ENCODE results near the gene MRPL33. TPM values are rescaled to one million over a fixed set of nuclear protein-coding genes. Genes with fewer than 3 reads are reported as not detected.
"Not testable (repeated sequence)": the region's sequence is repeated elsewhere in the genome, so short reads cannot be mapped to it uniquely, and the experiment has no call there.

MRPL33 gene
- total RNA-seq, 1 donor from 2014 or later = 53.5 TPM

GRCh38 chr2:27737676-27738348 lies 33.7 kb upstream of the MRPL33 start:
- Mint-ChIP-seq H3K27me3 (ENCODE audit: low read depth) (peaks cover 12% of the 10 kb centered on the region), H3K27ac (ENCODE audit: unreplicated experiment) (no peak overlapping the region), H3K9me3 (peaks cover 2% of the 10 kb centered on the region), H3K36me3 (ENCODE audit: low read depth) (no peaks in the 10 kb centered on the region), H3K4me1 (peaks cover 5% of the 10 kb centered on the region), H3K4me3 (no peak overlapping the region)
- TF ChIP-seq CTCF (conservative IDR thresholded peaks at IDR 0.05) = no peak
- DNase-seq (ENCODE audit: low read depth, low spot score) = no peak

- H3K9me3 Mint-ChIP-seq = peaks cover 2% of the 10 kb centered on the region
- H3K4me1 Mint-ChIP-seq = peaks cover 5% of the 10 kb centered on the region
- H3K27me3 Mint-ChIP-seq (ENCODE audit: low read depth) = peaks cover 12% of the 10 kb centered on the region
- no peak for DNase-seq (ENCODE audit: low read depth, low spot score)
- TF ChIP-seq CTCF (conservative IDR thresholded peaks at IDR 0.05) = no peak
- no peak overlapping the region for H3K4me3 Mint-ChIP-seq
- H3K36me3 Mint-ChIP-seq (ENCODE audit: low read depth) = no peaks in the 10 kb centered on the region
- H3K27ac Mint-ChIP-seq (ENCODE audit: unreplicated experiment) = no peak overlapping the region
These were observed 33.0 kb upstream of the MRPL33 start for GRCh38 chr2:27738349-27739057.

- no peaks in the 10 kb centered on the region for H3K36me3 Mint-ChIP-seq (ENCODE audit: low read depth)
- no peak for TF ChIP-seq CTCF (conservative IDR thresholded peaks at IDR 0.05)
These were observed 32.5 kb upstream of the MRPL33 start for GRCh38 chr2:27739058-27739373.

GRCh38 chr2:27741673-27742072 lies 29.8 kb upstream of the MRPL33 start:
- DNase-seq (ENCODE audit: low read depth, low spot score) = no peak
- Mint-ChIP-seq H3K36me3 (ENCODE audit: low read depth) (no peaks in the 10 kb centered on the region), H3K9me3 (peaks cover 2% of the 10 kb centered on the region), H3K27me3 (ENCODE audit: low read depth) (peaks cover 23% of the 10 kb centered on the region), H3K27ac (ENCODE audit: unreplicated experiment) (no peak overlapping the region), H3K4me3 (no peak overlapping the region), H3K4me1 (no peaks in the 10 kb centered on the region)
- TF ChIP-seq CTCF (conservative IDR thresholded peaks at IDR 0.05) = no peak

More at GRCh38 chr2:27739058-27739373, 32.5 kb upstream of the MRPL33 start:
- no peak overlapping the region for H3K27ac Mint-ChIP-seq (ENCODE audit: unreplicated experiment)
- H3K9me3 Mint-ChIP-seq = peaks cover 2% of the 10 kb centered on the region
- peaks cover 5% of the 10 kb centered on the region for H3K4me1 Mint-ChIP-seq
- peaks cover 12% of the 10 kb centered on the region for H3K27me3 Mint-ChIP-seq (ENCODE audit: low read depth)
- H3K4me3 Mint-ChIP-seq = no peak overlapping the region
- no peak for DNase-seq (ENCODE audit: low read depth, low spot score)

GRCh38 chr2:27742571-27742970 lies 28.9 kb upstream of the MRPL33 start:
- H3K9me3 Mint-ChIP-seq = peaks cover 2% of the 10 kb centered on the region
- peaks cover 21% of the 10 kb centered on the region for H3K27me3 Mint-ChIP-seq (ENCODE audit: low read depth)
- no peak overlapping the region for H3K27ac Mint-ChIP-seq (ENCODE audit: unreplicated experiment)
- no peak for TF ChIP-seq CTCF (conservative IDR thresholded peaks at IDR 0.05)
- no peaks in the 10 kb centered on the region for H3K36me3 Mint-ChIP-seq (ENCODE audit: low read depth)
- no peaks in the 10 kb centered on the region for H3K4me1 Mint-ChIP-seq
- DNase-seq (ENCODE audit: low read depth, low spot score) = no peak
- no peak overlapping the region for H3K4me3 Mint-ChIP-seq

GRCh38 chr2:27745494-27745893 lies 26.0 kb upstream of the MRPL33 start:
- H3K4me1 Mint-ChIP-seq; H3K36me3 Mint-ChIP-seq (ENCODE audit: low read depth); DNase-seq (ENCODE audit: low read depth, low spot score); H3K27ac Mint-ChIP-seq (ENCODE audit: unreplicated experiment); H3K4me3 Mint-ChIP-seq: not testable (repeated sequence)
- peaks cover 33% of the 10 kb centered on the region for H3K27me3 Mint-ChIP-seq (ENCODE audit: low read depth)
- H3K9me3 Mint-ChIP-seq = peaks cover 10% of the 10 kb centered on the region

Measured in neural crest cell (in vitro differentiated cells).